Neuronal stem cell (in vitro differentiated cells): ENCODE results near the gene C3.
A peak's percentile ranks its signal among the peaks of the same experiment; 100 is the strongest.

ENCODE experiments used
- DNase-seq: peaks from one replicate; pipeline ENCODE4 v3.0.0-alpha.2; 2013; ENCODE audit warnings: low spot score
- H2AFZ ChIP-seq: one replicate; pipeline ENCODE4 v1.6.1; 2013; ENCODE audit warnings: mild to moderate bottlenecking, low read length, inconsistent platforms
- H2AK5ac ChIP-seq: 2 replicates; pipeline ENCODE4 v1.6.1; 2013; ENCODE audit warnings: low read depth, mild to moderate bottlenecking, inconsistent platforms, low read length, moderate library complexity, mixed read lengths
- H2BK120ac ChIP-seq: 2 replicates; pipeline ENCODE4 v1.6.1; 2013; ENCODE audit warnings: low read depth, mild to moderate bottlenecking, inconsistent platforms, low read length, moderate library complexity, mixed read lengths
- H2BK12ac ChIP-seq: one replicate; pipeline ENCODE4 v1.6.1; 2013; ENCODE audit warnings: low read length, inconsistent platforms
- H2BK15ac ChIP-seq: 2 replicates; pipeline ENCODE4 v1.6.1; 2013; ENCODE audit warnings: mild to moderate bottlenecking, low read length, inconsistent platforms, mixed read lengths
- H2BK5ac ChIP-seq: one replicate; pipeline ENCODE4 v1.6.1; 2013; ENCODE audit warnings: inconsistent platforms, mild to moderate bottlenecking, low read length, moderate library complexity
- H3K14ac ChIP-seq: one replicate; pipeline ENCODE4 v1.6.1; 2013; ENCODE audit warnings: low read length, inconsistent platforms
- H3K18ac ChIP-seq: 2 replicates; pipeline ENCODE4 v1.6.1; 2013; ENCODE audit warnings: low read length, inconsistent platforms
- H3K23ac ChIP-seq: 2 replicates; pipeline ENCODE4 v1.6.1; 2013; ENCODE audit warnings: low read depth, mild to moderate bottlenecking, mixed read lengths, low read length, inconsistent platforms; ENCODE audit not compliant: poor library complexity
- H3K27ac ChIP-seq: replicated peaks from 3 replicates; pipeline ENCODE4 v1.5.1; 2013; ENCODE audit warnings: low read length, inconsistent platforms
- H3K27me3 ChIP-seq, 3 experiments: 2 replicates each; pipeline ENCODE4 v1.6.1; 2013; ENCODE audit warnings: low read length in 3 of 3, mild to moderate bottlenecking in 2 of 3, inconsistent platforms in 1 of 3, low read depth in 1 of 3, mixed read lengths in 1 of 3, moderate library complexity in 1 of 3; ENCODE audit not compliant: control insufficient read depth in 3 of 3, insufficient read depth in 3 of 3
- H3K36me3 ChIP-seq, 2 donors: replicated peaks in 1 of 2; 2 replicates each; pipeline ENCODE4 v1.6.1; 2013; ENCODE audit warnings: low read length in 2 of 2; ENCODE audit not compliant: control insufficient read depth in 2 of 2, insufficient read depth in 2 of 2
- H3K4ac ChIP-seq: 2 replicates; pipeline ENCODE4 v1.6.1; 2013; ENCODE audit warnings: inconsistent platforms, mild to moderate bottlenecking, low read length, moderate library complexity
- H3K4me1 ChIP-seq, 2 donors: 1 replicate in 1 of 2; 2 replicates in 1 of 2; pipeline ENCODE4 v1.6.1; 2013; ENCODE audit warnings: low read length in 2 of 2, low read depth in 1 of 2; ENCODE audit not compliant: control insufficient read depth in 2 of 2, insufficient read depth in 1 of 2
- H3K4me2 ChIP-seq: one replicate; pipeline ENCODE4 v1.6.1; 2013; ENCODE audit warnings: mild to moderate bottlenecking, low read length, inconsistent platforms; ENCODE audit not compliant: insufficient read depth, poor library complexity, severe bottlenecking
- H3K4me3 ChIP-seq, 2 donors: 2 replicates each; pipeline ENCODE4 v1.5.1; 2013; ENCODE audit warnings: low read length in 2 of 2, mild to moderate bottlenecking in 2 of 2, inconsistent platforms in 1 of 2, moderate library complexity in 1 of 2
- H3K79me1 ChIP-seq: one replicate; pipeline ENCODE4 v1.6.1; 2013; ENCODE audit warnings: low read depth, mild to moderate bottlenecking, inconsistent platforms, low read length, moderate library complexity
- H3K9ac ChIP-seq: one replicate; pipeline ENCODE4 v1.6.1; 2013; ENCODE audit warnings: mild to moderate bottlenecking, low read depth, low read length, inconsistent platforms; ENCODE audit not compliant: poor library complexity
- H3K9me3 ChIP-seq, 2 donors: replicated peaks in 1 of 2; 2 replicates each; pipeline versions ENCODE3 to v1.6.1; 2013; ENCODE audit warnings: low read length in 2 of 2, mild to moderate bottlenecking in 2 of 2, inconsistent platforms in 1 of 2, low read depth in 1 of 2, mixed read lengths in 1 of 2, moderate library complexity in 1 of 2; ENCODE audit not compliant: control insufficient read depth in 2 of 2, insufficient read depth in 1 of 2
- H4K8ac ChIP-seq: one replicate; pipeline ENCODE4 v1.6.1; 2013; ENCODE audit warnings: low read depth, mild to moderate bottlenecking, inconsistent platforms, low read length, moderate library complexity
- H4K91ac ChIP-seq: one replicate; pipeline ENCODE4 v1.6.1; 2013; ENCODE audit warnings: low read length, low read depth, mild to moderate bottlenecking, inconsistent platforms; ENCODE audit not compliant: poor library complexity
- WGBS, 2 donors: extraction: QIAGEN DNeasy Blood & Tissue Kit; methylation state at CpG; one replicate each; pipeline ENCODE4 v1.1.7; 2013; ENCODE audit warnings: missing lambda C conversion rate in 2 of 2, mixed read lengths in 1 of 2; ENCODE audit not compliant: insufficient read length in 2 of 2, insufficient replicate concordance in 1 of 2; ENCODE audit errors: extremely low coverage in 2 of 2; 5-methylcytosine and 5-hydroxymethylcytosine counted together

The C3 gene

DNA sequence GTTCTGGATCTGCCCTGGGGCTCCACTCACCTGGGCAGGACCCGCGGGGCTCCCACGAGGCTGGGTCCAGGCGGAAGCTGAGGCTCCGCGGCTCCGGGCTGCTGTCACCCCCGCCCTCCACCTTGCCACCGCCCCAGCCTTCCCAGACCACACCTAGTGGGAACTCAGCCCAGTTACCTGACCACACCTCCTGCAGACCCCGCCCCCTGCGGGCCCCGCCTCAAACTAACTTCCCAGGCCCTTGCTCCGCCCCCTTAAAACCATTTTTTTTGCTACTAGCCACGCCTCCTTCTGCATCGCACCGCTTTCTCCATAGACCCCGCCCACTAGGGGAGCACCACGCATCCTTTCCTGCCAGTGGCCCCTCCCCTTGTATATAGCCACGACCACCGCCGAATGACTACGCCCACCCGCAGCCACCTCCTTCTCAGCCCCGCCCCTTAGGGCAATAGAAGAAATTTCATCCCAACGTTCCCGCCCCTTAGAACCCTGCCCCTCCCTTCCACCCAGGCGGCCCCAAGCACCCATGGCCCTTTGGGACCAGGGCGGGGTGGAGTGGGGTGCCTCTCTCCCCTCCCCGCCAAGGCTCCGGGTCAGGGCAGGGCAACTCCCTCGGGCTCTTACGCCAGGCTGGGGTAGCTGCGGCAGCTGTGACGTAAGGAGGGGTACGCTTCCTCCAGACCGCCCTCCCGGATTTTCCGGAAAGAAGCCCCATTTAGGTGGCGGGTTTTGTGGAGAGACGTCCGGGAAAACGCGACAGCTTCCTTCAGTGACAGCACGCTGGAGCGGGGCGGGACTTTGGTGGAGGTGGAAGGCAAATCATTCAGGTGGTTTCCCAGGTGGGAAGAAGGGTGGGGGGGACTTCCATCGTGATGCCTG is 47.1 kb upstream of the C3 start, which contains the start of gene SH2D3A:
TSS of gene SH2D3A (minus strand) at position 79 of the 879 bp plus-strand sequence. CDS start 3,687 bp downstream, outside the sequence.
- Histone ChIP-seq H2BK5ac (no peak within 1 kb of the TSS), H2AK5ac (peak within 1 kb of the TSS; percentile 54), H3K4ac (no peak within 1 kb of the TSS), H4K8ac (no peak within 1 kb of the TSS), H2AFZ (peak within 1 kb of the TSS; percentile 21), H4K91ac (no peak within 1 kb of the TSS), H2BK15ac (no peak within 1 kb of the TSS), H3K4me2 (peak within 1 kb of the TSS; percentile 81), H3K4me3 (peak within 1 kb of the TSS in 1 of 2 donors; percentile 72), H3K27me3 (peaks cover 0 to 30% (median 27%) of the 10 kb centered on the region in 3 experiments), H3K4me1 (peaks cover 0 to 6% of the 10 kb centered on the region in 2 donors), H3K14ac (no peak within 1 kb of the TSS), H3K9ac (peak within 1 kb of the TSS; percentile 30), H3K18ac (peak within 1 kb of the TSS; percentile 83), H3K36me3 (no peaks in the 10 kb centered on the region), H2BK12ac (no peak within 1 kb of the TSS), H3K27ac (no peak within 1 kb of the TSS), H3K79me1 (no peaks in the 10 kb centered on the region), H3K23ac (peak within 1 kb of the TSS; percentile 96), H2BK120ac (peak within 1 kb of the TSS; percentile 95), H3K9me3 (peaks cover 0 to 2% of the 10 kb centered on the region in 2 donors)
- WGBS, 2 donors: no CpG with 5 or more reads among the region's 47 CpGs
- DNase-seq: peak; percentile 57

DNA sequence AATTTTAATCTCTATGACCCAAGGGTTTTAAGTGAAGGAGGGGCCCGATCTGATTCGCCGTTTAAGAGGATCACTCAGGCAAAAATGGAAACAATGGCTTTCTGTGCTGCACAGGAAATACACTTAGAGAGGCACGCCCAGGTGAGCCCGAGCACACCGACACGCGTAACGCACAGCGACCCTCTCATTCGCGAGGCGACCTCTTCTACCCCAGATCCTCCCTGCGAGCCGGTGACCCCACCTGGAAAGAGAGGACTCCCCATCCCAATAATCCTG is 46.6 kb upstream of the C3 start:
- Histone ChIP-seq H3K4ac (no peak overlapping the region), H2AK5ac (peak overlapping the region; percentile 54), H3K27ac (no peak overlapping the region), H2BK120ac (no peak overlapping the region), H3K4me3 (peak overlapping the region in 1 of 2 donors; percentile 69), H2BK5ac (no peak overlapping the region), H2BK12ac (no peak overlapping the region), H4K91ac (no peak overlapping the region), H3K79me1 (no peaks in the 10 kb centered on the region), H3K36me3 (no peaks in the 10 kb centered on the region), H3K18ac (peak overlapping the region; percentile 83), H3K9ac (peak overlapping the region; percentile 30), H3K4me2 (peak overlapping the region; percentile 81), H3K4me1 (peaks cover 0 to 6% of the 10 kb centered on the region in 2 donors), H3K9me3 (peaks cover 0 to 2% of the 10 kb centered on the region in 2 donors), H3K14ac (no peak overlapping the region), H3K23ac (peak overlapping the region; percentile 96), H3K27me3 (peaks cover 0 to 30% (median 27%) of the 10 kb centered on the region in 3 experiments), H2BK15ac (no peak overlapping the region), H4K8ac (no peak overlapping the region), H2AFZ (peak overlapping the region; percentile 21)
- no peak for DNase-seq
- WGBS, 2 donors: no CpG with 5 or more reads among the region's 15 CpGs

DNA sequence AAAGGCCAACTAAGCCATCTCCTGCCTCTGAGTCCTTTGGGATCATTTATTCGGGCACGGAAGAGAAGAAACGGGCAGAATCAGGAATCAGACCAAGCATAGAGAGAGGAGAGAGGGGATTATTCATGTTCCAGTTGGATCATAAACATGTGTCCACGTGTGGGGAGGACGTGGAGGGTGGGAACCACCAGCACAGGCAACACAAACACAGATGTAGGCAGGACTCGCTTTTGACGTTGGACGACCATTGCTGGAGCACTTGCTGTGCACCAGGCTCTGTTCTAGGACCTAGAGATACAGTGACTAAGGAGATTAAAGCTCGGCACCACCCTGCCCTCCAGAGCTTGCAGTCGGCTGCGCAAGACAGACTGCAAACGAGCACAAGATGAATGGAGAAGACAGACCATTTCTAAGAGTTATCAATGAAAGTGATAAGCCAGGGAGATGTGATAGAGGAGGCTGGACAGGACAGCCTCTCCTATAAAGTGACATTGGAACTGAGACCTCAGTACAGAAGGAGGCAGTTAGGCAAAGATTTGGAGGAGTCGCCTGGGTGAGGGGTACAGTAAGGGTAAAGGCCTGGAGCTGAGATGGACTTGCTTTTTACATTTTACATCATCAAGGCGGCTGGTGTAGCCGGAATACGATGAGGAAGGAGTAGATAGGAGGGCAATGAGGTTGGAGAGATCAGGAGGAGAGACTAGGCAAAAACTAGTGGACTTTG is 46.1 kb upstream of the C3 start:
- Histone ChIP-seq H3K4me1 (peaks cover 0 to 6% of the 10 kb centered on the region in 2 donors), H2BK12ac (no peak overlapping the region), H3K14ac (no peak overlapping the region), H2AK5ac (no peak overlapping the region), H3K27me3 (peaks cover 0 to 30% (median 27%) of the 10 kb centered on the region in 3 experiments), H3K4ac (no peak overlapping the region), H3K27ac (no peak overlapping the region), H3K9ac (no peak overlapping the region), H3K36me3 (no peaks in the 10 kb centered on the region), H3K4me3 (no peak overlapping the region), H3K18ac (no peak overlapping the region), H2BK120ac (no peak overlapping the region), H2BK15ac (no peak overlapping the region), H3K79me1 (no peaks in the 10 kb centered on the region), H2BK5ac (no peak overlapping the region), H4K8ac (no peak overlapping the region), H2AFZ (peak overlapping the region; percentile 21), H3K23ac (no peak overlapping the region), H3K4me2 (peak overlapping the region; percentile 81), H3K9me3 (peaks cover 0 to 2% of the 10 kb centered on the region in 2 donors), H4K91ac (no peak overlapping the region)
- no peak for DNase-seq
- no CpG with 5 or more reads among the region's 16 CpGs for WGBS, 2 donors
